ENCODE measurements around the gene UGT1A7.

UGT1A7 gene

GRCh38 chr2:233778030-233778429 lies 96.3 kb downstream of the UGT1A7 start, which contains the start of gene MROH2A:
Gene MROH2A (plus strand): TSS chr2:233778330. CDS start chr2:233779359, 1,029 bp downstream.
- no peaks in the 10 kb centered on the region for H3K79me2 ChIP-seq (ENCODE audit: insufficient read depth, low read length)
- H3K36me3 ChIP-seq (ENCODE audit: low read length) = no peaks in the 10 kb centered on the region
- no peak within 1 kb of the TSS for H3K4me2 ChIP-seq (ENCODE audit: low read depth, low read length, poor library complexity, severe bottlenecking)
- no peaks in the 10 kb centered on the region for H4K20me1 ChIP-seq (ENCODE audit: low read depth, low read length)
- H3K27ac ChIP-seq (ENCODE audit: low read depth, low read length) = no peak within 1 kb of the TSS
- no peak within 1 kb of the TSS for H3K9ac ChIP-seq (ENCODE audit: low read length)
- TF ChIP-seq EZH2phosphoT487 (conservative IDR thresholded peaks at IDR 0.05; ENCODE audit: low read length) = no peak
- TF ChIP-seq, protein P1, sequence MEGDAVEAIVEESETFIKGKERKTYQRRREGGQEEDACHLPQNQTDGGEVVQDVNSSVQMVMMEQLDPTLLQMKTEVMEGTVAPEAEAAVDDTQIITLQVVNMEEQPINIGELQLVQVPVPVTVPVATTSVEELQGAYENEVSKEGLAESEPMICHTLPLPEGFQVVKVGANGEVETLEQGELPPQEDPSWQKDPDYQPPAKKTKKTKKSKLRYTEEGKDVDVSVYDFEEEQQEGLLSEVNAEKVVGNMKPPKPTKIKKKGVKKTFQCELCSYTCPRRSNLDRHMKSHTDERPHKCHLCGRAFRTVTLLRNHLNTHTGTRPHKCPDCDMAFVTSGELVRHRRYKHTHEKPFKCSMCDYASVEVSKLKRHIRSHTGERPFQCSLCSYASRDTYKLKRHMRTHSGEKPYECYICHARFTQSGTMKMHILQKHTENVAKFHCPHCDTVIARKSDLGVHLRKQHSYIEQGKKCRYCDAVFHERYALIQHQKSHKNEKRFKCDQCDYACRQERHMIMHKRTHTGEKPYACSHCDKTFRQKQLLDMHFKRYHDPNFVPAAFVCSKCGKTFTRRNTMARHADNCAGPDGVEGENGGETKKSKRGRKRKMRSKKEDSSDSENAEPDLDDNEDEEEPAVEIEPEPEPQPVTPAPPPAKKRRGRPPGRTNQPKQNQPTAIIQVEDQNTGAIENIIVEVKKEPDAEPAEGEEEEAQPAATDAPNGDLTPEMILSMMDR (IDR thresholded peaks at IDR 0.05; ENCODE audit: insufficient read depth, low read length, poor library complexity, severe bottlenecking) = no peak
- no peaks in the 10 kb centered on the region for H3F3A ChIP-seq (ENCODE audit: insufficient read depth)
- no peaks in the 10 kb centered on the region for H3K27me3 ChIP-seq (ENCODE audit: low read length)
- no peaks in the 10 kb centered on the region for H3K9me3 ChIP-seq (ENCODE audit: insufficient read depth, low read length)
- no peak within 1 kb of the TSS for H2AFZ ChIP-seq (ENCODE audit: low read depth, low read length, severe bottlenecking)
- no peaks in the 10 kb centered on the region for H3K9me2 ChIP-seq (replicated peaks; ENCODE audit: insufficient read depth, low read length)
- no peak within 1 kb of the TSS for H3K4me3 ChIP-seq (ENCODE audit: insufficient read depth, low read length, poor library complexity, severe bottlenecking)

DNA sequence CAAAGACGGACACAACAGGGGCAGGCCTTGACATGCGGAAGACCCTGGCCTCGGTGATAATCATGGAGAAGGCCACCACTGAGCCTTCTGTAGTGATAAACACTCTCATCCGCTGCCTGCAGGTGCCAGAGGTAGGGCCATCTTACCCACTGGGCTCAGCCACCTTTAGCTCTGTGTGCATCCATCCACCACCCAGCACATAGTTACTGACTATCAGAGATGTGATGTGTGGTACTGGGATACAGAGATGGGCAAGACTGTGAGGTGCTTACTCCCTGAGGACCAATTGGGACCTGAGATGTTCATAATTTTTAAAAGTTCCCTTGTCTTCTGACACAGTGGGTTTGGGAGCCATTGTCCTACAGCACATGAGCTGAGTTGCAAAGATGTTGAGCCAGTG lies 98.0 kb downstream of the UGT1A7 start:
- Histone ChIP-seq H3K4me2 (ENCODE audit: low read depth, low read length, poor library complexity, severe bottlenecking) (no peak overlapping the region), H4K20me1 (ENCODE audit: low read depth, low read length) (no peaks in the 10 kb centered on the region), H3K9me3 (ENCODE audit: insufficient read depth, low read length) (no peaks in the 10 kb centered on the region), H3K79me2 (ENCODE audit: insufficient read depth, low read length) (no peaks in the 10 kb centered on the region), H3F3A (ENCODE audit: insufficient read depth) (no peaks in the 10 kb centered on the region), H3K36me3 (ENCODE audit: low read length) (no peaks in the 10 kb centered on the region), H3K9ac (ENCODE audit: low read length) (no peak overlapping the region), H3K27ac (ENCODE audit: low read depth, low read length) (no peak overlapping the region), H3K27me3 (ENCODE audit: low read length) (no peaks in the 10 kb centered on the region), H3K9me2 (replicated peaks; ENCODE audit: insufficient read depth, low read length) (no peaks in the 10 kb centered on the region), H2AFZ (ENCODE audit: low read depth, low read length, severe bottlenecking) (no peak overlapping the region), H3K4me3 (ENCODE audit: insufficient read depth, low read length, poor library complexity, severe bottlenecking) (no peak overlapping the region)
- TF ChIP-seq, protein P1 (IDR thresholded peaks at IDR 0.05; ENCODE audit: insufficient read depth, low read length, poor library complexity, severe bottlenecking) = no peak
- no peak for TF ChIP-seq EZH2phosphoT487 (conservative IDR thresholded peaks at IDR 0.05; ENCODE audit: low read length)

GRCh38 chr2:233780771-233781170 lies 99.1 kb downstream of the UGT1A7 start:
- Histone ChIP-seq H3K9me2 (replicated peaks; ENCODE audit: insufficient read depth, low read length) (no peaks in the 10 kb centered on the region), H3K27ac (ENCODE audit: low read depth, low read length) (no peak overlapping the region), H3K4me3 (ENCODE audit: insufficient read depth, low read length, poor library complexity, severe bottlenecking) (no peak overlapping the region), H3K27me3 (ENCODE audit: low read length) (no peaks in the 10 kb centered on the region), H3K4me2 (ENCODE audit: low read depth, low read length, poor library complexity, severe bottlenecking) (no peak overlapping the region), H3K79me2 (ENCODE audit: insufficient read depth, low read length) (no peaks in the 10 kb centered on the region), H3K36me3 (ENCODE audit: low read length) (no peaks in the 10 kb centered on the region), H2AFZ (ENCODE audit: low read depth, low read length, severe bottlenecking) (no peak overlapping the region), H3K9ac (ENCODE audit: low read length) (no peak overlapping the region), H3K9me3 (ENCODE audit: insufficient read depth, low read length) (no peaks in the 10 kb centered on the region), H4K20me1 (ENCODE audit: low read depth, low read length) (no peaks in the 10 kb centered on the region), H3F3A (ENCODE audit: insufficient read depth) (no peaks in the 10 kb centered on the region)
- TF ChIP-seq, protein P1 (IDR thresholded peaks at IDR 0.05; ENCODE audit: insufficient read depth, low read length, poor library complexity, severe bottlenecking) = no peak
- no peak for TF ChIP-seq EZH2phosphoT487 (conservative IDR thresholded peaks at IDR 0.05; ENCODE audit: low read length)
